ENCODE data around the gene MAEA. TPM values are rescaled to one million over a fixed set of nuclear protein-coding genes. Genes with fewer than 3 reads are reported as not detected.
A peak's percentile ranks its signal among the peaks of the same experiment; 100 is the strongest.
"Not testable (repeated sequence)": the region's sequence is repeated elsewhere in the genome, so short reads cannot be mapped to it uniquely, and the experiment has no call there.

Gene MAEA
- total RNA-seq, 1 donor from 2014 or later, result 72.3 TPM

DNA sequence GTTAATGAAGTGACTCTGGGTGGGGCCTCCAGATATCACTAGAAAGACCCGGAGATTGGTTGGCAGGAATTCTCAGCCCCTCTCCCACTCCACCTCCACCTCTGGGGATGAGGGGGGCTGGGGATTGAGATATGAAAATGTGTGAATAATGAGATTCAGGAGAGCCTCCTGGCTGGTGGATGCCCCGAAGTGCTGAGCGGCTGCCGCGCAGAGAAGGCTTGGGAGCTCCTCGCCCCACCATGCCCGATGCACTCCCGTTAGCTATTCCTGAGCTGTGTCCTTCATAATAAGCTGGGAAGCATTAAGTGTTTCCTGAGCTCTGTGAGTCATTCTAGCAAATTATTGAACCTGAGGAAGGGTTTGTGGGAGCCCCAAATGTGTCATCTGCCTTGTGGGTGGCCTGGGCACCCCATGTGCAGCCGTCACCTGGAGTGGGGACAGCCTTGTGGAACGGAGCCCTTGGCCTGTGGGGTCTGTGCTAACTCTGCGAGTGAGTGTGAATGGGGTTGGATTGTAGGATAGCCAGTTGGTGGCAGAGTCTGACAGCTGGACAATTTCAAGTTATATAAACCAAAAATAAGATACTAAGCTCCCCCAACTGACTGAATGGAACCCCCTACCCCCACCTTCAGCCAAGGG, 4.4 kb upstream of the MAEA start:
- DNase-seq (ENCODE audit: low read depth), result no peak
- no peak overlapping the region for H3K4me3 ChIP-seq (ENCODE audit: low read depth, low read length)
- TF ChIP-seq, protein P1, sequence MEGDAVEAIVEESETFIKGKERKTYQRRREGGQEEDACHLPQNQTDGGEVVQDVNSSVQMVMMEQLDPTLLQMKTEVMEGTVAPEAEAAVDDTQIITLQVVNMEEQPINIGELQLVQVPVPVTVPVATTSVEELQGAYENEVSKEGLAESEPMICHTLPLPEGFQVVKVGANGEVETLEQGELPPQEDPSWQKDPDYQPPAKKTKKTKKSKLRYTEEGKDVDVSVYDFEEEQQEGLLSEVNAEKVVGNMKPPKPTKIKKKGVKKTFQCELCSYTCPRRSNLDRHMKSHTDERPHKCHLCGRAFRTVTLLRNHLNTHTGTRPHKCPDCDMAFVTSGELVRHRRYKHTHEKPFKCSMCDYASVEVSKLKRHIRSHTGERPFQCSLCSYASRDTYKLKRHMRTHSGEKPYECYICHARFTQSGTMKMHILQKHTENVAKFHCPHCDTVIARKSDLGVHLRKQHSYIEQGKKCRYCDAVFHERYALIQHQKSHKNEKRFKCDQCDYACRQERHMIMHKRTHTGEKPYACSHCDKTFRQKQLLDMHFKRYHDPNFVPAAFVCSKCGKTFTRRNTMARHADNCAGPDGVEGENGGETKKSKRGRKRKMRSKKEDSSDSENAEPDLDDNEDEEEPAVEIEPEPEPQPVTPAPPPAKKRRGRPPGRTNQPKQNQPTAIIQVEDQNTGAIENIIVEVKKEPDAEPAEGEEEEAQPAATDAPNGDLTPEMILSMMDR (conservative IDR thresholded peaks at IDR 0.05; ENCODE audit: low read depth, low read length), result peak; percentile 28

DNA sequence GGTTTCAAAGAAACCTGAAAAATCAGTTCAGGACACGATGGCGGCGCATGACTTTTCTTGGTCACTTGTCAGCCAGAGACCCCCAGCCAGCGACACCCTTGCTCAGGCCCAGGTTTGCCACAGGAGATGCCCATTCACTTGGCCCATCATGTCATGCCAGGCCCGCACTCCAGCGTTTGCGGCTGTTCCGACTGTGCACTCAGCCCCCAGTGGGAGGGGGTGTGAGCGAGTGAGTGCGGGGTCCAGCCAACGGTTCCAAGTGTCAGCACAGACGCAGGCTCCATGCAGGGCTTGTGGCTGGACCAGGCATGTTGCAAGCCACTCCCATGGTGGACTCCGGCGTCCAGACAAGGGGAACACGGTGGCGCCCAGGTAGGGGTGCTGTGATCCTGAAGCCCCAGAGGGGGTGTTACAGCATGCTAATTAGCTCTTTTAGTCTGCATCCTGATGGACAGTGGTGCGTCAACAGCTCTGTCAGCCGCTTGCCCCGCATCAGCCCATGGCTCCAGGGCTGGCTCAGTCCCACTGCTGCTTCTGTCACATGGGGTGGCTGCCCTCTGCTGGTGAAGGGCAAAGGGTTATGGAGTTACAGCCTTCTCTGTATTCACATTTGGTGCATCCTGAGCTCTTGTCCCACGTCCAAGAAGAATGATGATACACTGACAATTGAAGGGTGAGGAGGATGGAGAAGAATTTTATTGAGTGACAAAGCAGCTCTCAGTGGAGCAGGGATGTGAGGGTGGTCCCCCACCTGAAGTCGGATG, 3.7 kb upstream of the MAEA start:
- H3K4me3 ChIP-seq (ENCODE audit: low read depth, low read length), result no peak overlapping the region
- DNase-seq (ENCODE audit: low read depth), result no peak
- TF ChIP-seq, protein P1 (conservative IDR thresholded peaks at IDR 0.05; ENCODE audit: low read depth, low read length), result peak; percentile 41

DNA sequence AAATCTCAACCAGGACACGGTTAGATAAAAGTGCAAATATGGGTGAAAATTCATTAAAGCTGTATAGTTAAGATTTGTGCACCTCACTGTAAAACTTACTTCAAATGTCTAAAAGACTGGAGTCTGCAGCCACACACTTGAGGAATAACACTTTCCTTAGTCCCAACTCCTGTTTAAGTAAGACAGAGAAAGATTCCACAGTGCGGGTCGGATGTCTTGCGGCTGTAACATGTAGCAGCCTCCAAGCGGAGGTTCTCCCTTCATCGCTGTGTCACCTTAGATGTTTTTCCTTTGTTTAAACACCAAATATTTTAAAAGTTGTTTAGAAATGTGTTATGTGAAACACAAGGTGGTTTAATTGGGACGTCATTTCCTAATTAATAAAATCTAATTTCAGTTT, 905 bp upstream of the MAEA start:
- no peak for DNase-seq (ENCODE audit: low read depth)
- TF ChIP-seq, protein P1 (conservative IDR thresholded peaks at IDR 0.05; ENCODE audit: low read depth, low read length), result no peak
- H3K4me3 ChIP-seq (ENCODE audit: low read depth, low read length), result peak overlapping the region; percentile 94

DNA sequence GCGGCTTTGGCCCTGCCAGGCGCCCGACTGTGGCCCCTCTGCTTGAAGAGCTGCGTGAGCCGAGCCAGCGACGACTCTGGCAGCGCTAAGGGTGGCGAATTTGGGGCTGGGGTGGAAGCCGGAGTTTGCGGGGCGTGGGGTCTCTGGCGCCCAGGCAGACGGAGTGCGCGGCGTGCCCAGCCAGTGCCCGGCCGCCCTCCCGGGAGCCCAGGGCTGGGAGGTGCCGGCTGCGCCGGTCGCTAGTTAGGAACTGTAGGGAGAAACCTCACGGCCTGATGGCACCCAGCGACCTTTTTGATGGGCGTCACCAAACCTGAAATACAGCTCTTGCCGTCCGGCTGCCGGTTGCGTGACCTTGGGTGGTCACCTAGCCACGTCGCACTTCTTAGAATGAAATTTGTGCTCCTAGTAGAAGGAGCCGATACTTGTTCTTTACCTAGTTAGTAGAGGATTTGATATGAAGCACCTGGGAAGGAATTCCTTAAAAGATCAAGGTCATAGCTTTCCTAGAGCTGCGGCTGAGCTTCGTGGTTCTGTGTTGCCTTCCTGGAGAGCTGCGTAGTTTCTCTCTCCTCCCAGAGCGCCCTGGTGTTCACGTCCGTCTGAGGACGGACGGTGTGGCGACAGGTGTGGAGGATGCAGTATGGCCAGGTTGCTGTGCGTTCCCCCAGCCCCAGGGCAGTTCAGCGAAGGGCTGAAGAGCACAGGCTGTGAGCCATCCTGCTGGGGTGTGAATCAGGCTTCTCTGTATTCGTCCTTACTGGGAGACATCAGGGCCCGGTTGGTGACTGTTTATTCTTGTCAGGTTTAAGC, 680 bp downstream of the MAEA start:
- TF ChIP-seq, protein P1 (conservative IDR thresholded peaks at IDR 0.05; ENCODE audit: low read depth, low read length), result no peak
- H3K4me3 ChIP-seq (ENCODE audit: low read depth, low read length), result peak overlapping the region; percentile 94
- no peak for DNase-seq (ENCODE audit: low read depth)

DNA sequence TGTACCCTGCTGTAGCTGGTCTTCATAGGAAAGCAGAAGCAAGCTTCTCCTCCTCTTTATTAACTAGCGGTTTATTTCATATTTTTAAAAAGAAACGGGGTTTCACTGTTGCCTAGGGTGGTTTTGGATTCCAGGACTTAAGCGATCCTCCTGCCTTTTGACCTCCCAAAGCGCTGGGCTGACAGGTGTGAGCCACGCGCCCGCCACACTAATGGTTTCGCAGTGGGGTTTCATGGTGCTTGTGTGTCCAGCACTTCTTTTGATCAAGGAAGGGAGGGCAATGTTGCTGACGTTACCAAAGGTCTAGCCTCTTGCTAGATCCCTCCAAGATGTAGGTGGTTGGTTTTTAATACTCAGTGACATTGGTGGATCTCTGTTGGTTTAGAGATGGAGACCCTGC, 1.4 kb downstream of the MAEA start:
- no peak for DNase-seq (ENCODE audit: low read depth)
- TF ChIP-seq, protein P1 (conservative IDR thresholded peaks at IDR 0.05; ENCODE audit: low read depth, low read length), result no peak
- peak overlapping the region; percentile 94 for H3K4me3 ChIP-seq (ENCODE audit: low read depth, low read length)

DNA sequence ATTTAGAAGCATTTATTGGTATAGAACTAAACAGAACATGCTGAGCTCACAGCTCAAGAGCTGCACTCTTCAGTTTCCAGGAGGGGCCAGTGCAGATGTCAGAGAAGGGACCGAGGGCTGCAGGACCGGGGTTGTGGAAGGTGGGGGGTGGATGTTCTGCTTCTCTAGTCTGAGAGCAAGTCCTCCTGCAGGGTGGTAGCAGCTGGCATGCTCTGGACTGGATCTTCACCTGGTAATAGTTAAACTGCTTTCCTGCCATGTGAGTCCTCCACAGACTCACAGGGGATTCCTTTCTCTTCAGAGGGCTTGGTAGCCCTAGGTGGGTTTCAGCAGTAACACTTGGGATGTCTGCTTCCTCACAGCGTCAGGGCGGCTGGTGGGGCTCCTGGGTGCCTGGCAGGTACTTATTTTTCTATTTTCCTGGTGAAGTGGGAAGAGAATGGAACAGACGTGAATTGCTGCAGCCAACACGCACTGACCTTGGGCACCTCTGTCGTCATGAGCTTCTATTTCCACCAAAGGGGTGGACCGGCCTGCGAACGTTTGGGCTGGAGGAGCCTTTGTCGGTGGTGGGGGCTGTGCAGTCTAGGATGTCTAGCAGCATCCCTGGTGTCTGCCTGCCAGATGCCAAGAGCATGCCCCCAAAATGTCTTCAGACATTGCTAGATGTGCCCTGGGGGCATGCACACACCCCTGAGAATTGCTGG, 2.5 kb downstream of the MAEA start:
- TF ChIP-seq, protein P1 (conservative IDR thresholded peaks at IDR 0.05; ENCODE audit: low read depth, low read length), result no peak
- no peak for DNase-seq (ENCODE audit: low read depth)
- H3K4me3 ChIP-seq (ENCODE audit: low read depth, low read length), result peak overlapping the region; percentile 94

DNA sequence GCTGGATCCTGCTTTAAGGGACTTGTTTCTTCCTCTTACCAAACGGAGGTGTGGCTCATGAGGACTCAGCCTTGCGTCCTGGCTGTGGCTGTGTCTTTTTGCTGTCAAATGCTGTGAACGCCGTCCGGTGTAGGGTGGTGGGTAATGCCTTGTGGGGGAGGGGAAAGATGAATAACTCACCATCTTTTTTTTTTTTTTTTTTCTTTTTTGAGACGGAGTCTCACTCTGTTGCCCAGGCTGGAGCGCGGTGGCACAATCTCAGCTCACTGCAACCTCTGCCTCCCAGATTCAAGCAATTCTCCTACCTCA, 3.0 kb downstream of the MAEA start:
- DNase-seq (ENCODE audit: low read depth); H3K4me3 ChIP-seq (ENCODE audit: low read depth, low read length): not testable (repeated sequence)
